Large intestine (tissue), 3 donors: ENCODE results near the gene ADAM22. TPM values are rescaled to one million over a fixed set of nuclear protein-coding genes. Genes with fewer than 3 reads are reported as not detected.
"Not testable (repeated sequence)": the region's sequence is repeated elsewhere in the genome, so short reads cannot be mapped to it uniquely, and the experiment has no call there.

Experiments used
- DNase-seq, 2 donors: peaks; one replicate each; pipeline versions ENCODE4 v3.0.0 to v3.0.0-alpha.2; 2013
- H3K27ac ChIP-seq: one replicate; pipeline ENCODE4 v1.5.1; 2013; ENCODE audit warnings: low read length
- H3K27me3 ChIP-seq: 2 replicates; pipeline ENCODE4 v1.6.1; 2013; ENCODE audit warnings: low read length; ENCODE audit not compliant: control insufficient read depth, insufficient read depth
- H3K36me3 ChIP-seq: 2 replicates; pipeline ENCODE4 v1.6.1; 2013; ENCODE audit warnings: low read length; ENCODE audit not compliant: control insufficient read depth, insufficient read depth
- H3K4me1 ChIP-seq: one replicate; pipeline ENCODE4 v1.6.1; 2013; ENCODE audit warnings: low read length; ENCODE audit not compliant: control insufficient read depth, insufficient read depth
- H3K4me3 ChIP-seq: one replicate; pipeline ENCODE4 v1.5.1; 2013; ENCODE audit warnings: low read length
- H3K9me3 ChIP-seq: one replicate; pipeline ENCODE4 v1.6.1; 2013; ENCODE audit warnings: mild to moderate bottlenecking, low read depth, low read length, moderate library complexity; ENCODE audit not compliant: control insufficient read depth
- WGBS: methylation state at CpG from one replicate; pipeline ENCODE4 v1.1.5; 2013; ENCODE audit warnings: low lambda C conversion rate; ENCODE audit not compliant: insufficient coverage; 5-methylcytosine and 5-hydroxymethylcytosine counted together
- polyA plus RNA-seq: library from polyadenylated mRNA; unstranded; fragments of 120-200 nt; gene quantifications from one replicate; pipeline ENCODE4 v1.2.1, GENCODE V29; 2013

The ADAM22 gene
- polyA plus RNA-seq, 1 donor, result 5.9 TPM

- Histone ChIP-seq H3K4me1 (no peaks in the 10 kb centered on the region), H3K4me3 (no peak overlapping the region), H3K9me3 (no peaks in the 10 kb centered on the region), H3K27me3 (no peaks in the 10 kb centered on the region), H3K27ac (no peak overlapping the region), H3K36me3 (no peaks in the 10 kb centered on the region)
- no peak for DNase-seq
- no CpG with 5 or more reads among the region's 5 CpGs for WGBS
Observed at GRCh38 chr7:87920578-87920977, 13.5 kb upstream of the ADAM22 start.

- not testable (repeated sequence) for H3K9me3 ChIP-seq, H3K4me3 ChIP-seq, H3K27ac ChIP-seq, DNase-seq, H3K27me3 ChIP-seq, H3K36me3 ChIP-seq
- H3K4me1 ChIP-seq, result peaks cover 10% of the 10 kb centered on the region
- 91% methylated on average over 2 of the region's 8 CpGs for WGBS
Observed at GRCh38 chr7:87922759-87923395, 11.2 kb upstream of the ADAM22 start.

- Histone ChIP-seq H3K27me3 (no peaks in the 10 kb centered on the region), H3K4me3 (no peak overlapping the region), H3K27ac (peak overlapping the region; percentile 86), H3K4me1 (peaks cover 10% of the 10 kb centered on the region), H3K9me3 (no peaks in the 10 kb centered on the region), H3K36me3 (no peaks in the 10 kb centered on the region)
- DNase-seq, result peak; percentile 87 to 94
- WGBS, result no CpG with 5 or more reads among the region's 6 CpGs
Observed at GRCh38 chr7:87926581-87927461, 7.2 kb upstream of the ADAM22 start.

- Histone ChIP-seq H3K4me3 (peak overlapping the region; percentile 76), H3K27ac (peak overlapping the region; percentile 58)
- WGBS, result no CpG with 5 or more reads among the region's 9 CpGs
Observed at GRCh38 chr7:87933605-87933952, 472 bp upstream of the ADAM22 start.

GRCh38 chr7:87934699-87935383 is 790 bp downstream of the ADAM22 start:
- H3K27ac ChIP-seq, result peak overlapping the region; percentile 37
- H3K36me3 ChIP-seq, result no peaks in the 10 kb centered on the region
- H3K27me3 ChIP-seq, result peaks cover 4% of the 10 kb centered on the region
- DNase-seq, result peak; percentile 12 to 50
- WGBS, result no CpG with 5 or more reads among the region's 47 CpGs
- no peaks in the 10 kb centered on the region for H3K9me3 ChIP-seq
- peak overlapping the region; percentile 76 for H3K4me3 ChIP-seq
- H3K4me1 ChIP-seq, result peaks cover 7% of the 10 kb centered on the region

More at GRCh38 chr7:87933605-87933952, 472 bp upstream of the ADAM22 start:
- Histone ChIP-seq H3K36me3 (no peaks in the 10 kb centered on the region), H3K4me1 (peaks cover 7% of the 10 kb centered on the region), H3K27me3 (peaks cover 4% of the 10 kb centered on the region), H3K9me3 (no peaks in the 10 kb centered on the region)
- no peak for DNase-seq

- 100% methylated on average over 1 of the region's 8 CpGs for whole genome bisulfite sequencing
- Histone ChIP-seq H3K27me3 (peaks cover 4% of the 10 kb centered on the region), H3K4me3 (peak overlapping the region; percentile 76), H3K4me1 (peaks cover 7% of the 10 kb centered on the region), H3K36me3 (no peaks in the 10 kb centered on the region), H3K27ac (no peak overlapping the region), H3K9me3 (no peaks in the 10 kb centered on the region)
- no peak for DNase-seq
Observed at GRCh38 chr7:87935384-87935706, 1.3 kb downstream of the ADAM22 start.

GRCh38 chr7:87941138-87941537 is 7.1 kb downstream of the ADAM22 start:
- Histone ChIP-seq H3K27ac (no peak overlapping the region), H3K27me3 (no peaks in the 10 kb centered on the region), H3K4me3 (no peak overlapping the region), H3K9me3 (no peaks in the 10 kb centered on the region), H3K4me1 (no peaks in the 10 kb centered on the region), H3K36me3 (no peaks in the 10 kb centered on the region)
- DNase-seq, result no peak
- WGBS, result 100% methylated on average over 1 of the region's 4 CpGs

- H3K36me3 ChIP-seq, result no peaks in the 10 kb centered on the region
- H3K27me3 ChIP-seq, result no peaks in the 10 kb centered on the region
- H3K4me1 ChIP-seq, result no peaks in the 10 kb centered on the region
- H3K9me3 ChIP-seq, result no peaks in the 10 kb centered on the region
- H3K4me3 ChIP-seq, result no peak overlapping the region
- WGBS, result 67% methylated on average over 1 of the region's 3 CpGs
- H3K27ac ChIP-seq, result no peak overlapping the region
- DNase-seq, result no peak
Observed at GRCh38 chr7:87944547-87944946, 10.5 kb downstream of the ADAM22 start.

- H3K27ac ChIP-seq, H3K4me1 ChIP-seq, H3K9me3 ChIP-seq, H3K36me3 ChIP-seq, H3K4me3 ChIP-seq, DNase-seq, H3K27me3 ChIP-seq: not testable (repeated sequence)
Observed at GRCh38 chr7:87945926-87946325, 11.9 kb downstream of the ADAM22 start.

GRCh38 chr7:87948371-87948770 is 14.3 kb downstream of the ADAM22 start:
- Histone ChIP-seq H3K4me3 (no peak overlapping the region), H3K27ac (no peak overlapping the region), H3K9me3 (no peaks in the 10 kb centered on the region), H3K36me3 (no peaks in the 10 kb centered on the region), H3K27me3 (no peaks in the 10 kb centered on the region), H3K4me1 (no peaks in the 10 kb centered on the region)
- DNase-seq, result no peak
